GM12864 (cell line): ENCODE results near the gene PATZ1.
A peak's percentile ranks its signal among the peaks of the same experiment; 100 is the strongest.

Experiments
- DNase-seq: peaks from one replicate; pipeline ENCODE4 v3.0.0-alpha.2; 2011; ENCODE audit warnings: low read depth
- H3K4me3 ChIP-seq: 2 replicates; pipeline ENCODE4 v1.5.1; 2011; ENCODE audit warnings: mild to moderate bottlenecking, low read depth, low read length, control low read depth
- CTCF ChIP-seq: IDR thresholded peaks from 2 replicates; pipeline ENCODE4 v1.5.1; 2011; ENCODE audit warnings: low read depth, mild to moderate bottlenecking, moderate library complexity, low read length, control low read depth, inconsistent platforms; ENCODE audit errors: missing control alignments

PATZ1 gene

GRCh38 chr22:31292236-31292989 is 53.7 kb downstream of the PATZ1 start, which contains the start of gene PIK3IP1:
Gene PIK3IP1, minus strand, starts transcription at chr22:31292488. Its CDS starts 144 bp downstream, at chr22:31292344.
- TF ChIP-seq CTCF, result peak; percentile 58
- peak within 1 kb of the TSS; percentile 74 for H3K4me3 ChIP-seq
- peak; percentile 61 for DNase-seq

GRCh38 chr22:31291481-31292235 is 54.5 kb downstream of the PATZ1 start:
- peak overlapping the region; percentile 74 for H3K4me3 ChIP-seq
- no peak for DNase-seq
- TF ChIP-seq CTCF, result no peak

- peak overlapping the region; percentile 74 for H3K4me3 ChIP-seq
- TF ChIP-seq CTCF, result no peak
- peak; percentile 61 for DNase-seq
These were observed 55.4 kb downstream of the PATZ1 start for GRCh38 chr22:31290494-31291471.

- H3K4me3 ChIP-seq, result peak overlapping the region; percentile 22
- DNase-seq, result no peak
- no peak for TF ChIP-seq CTCF
These were observed 56.8 kb downstream of the PATZ1 start for GRCh38 chr22:31289344-31289743.

GRCh38 chr22:31288496-31289240 is 57.5 kb downstream of the PATZ1 start:
- no peak overlapping the region for H3K4me3 ChIP-seq
- no peak for TF ChIP-seq CTCF
- DNase-seq, result no peak
